ENCODE data around the gene INPP4B.

INPP4B gene

GRCh38 chr4:142406917-142407501 lies 439.1 kb downstream of the INPP4B start:
- no peak overlapping the region for H3K27ac ChIP-seq (ENCODE audit: low read depth, low read length, poor library complexity, severe bottlenecking)
- no peaks in the 10 kb centered on the region for H3F3A ChIP-seq (ENCODE audit: insufficient read depth, low read length)
- no peaks in the 10 kb centered on the region for H3K36me3 ChIP-seq (ENCODE audit: insufficient read depth, low read length)
- H4K20me1 ChIP-seq (ENCODE audit: insufficient read depth, low read length), result no peaks in the 10 kb centered on the region
- no peaks in the 10 kb centered on the region for H3K9me2 ChIP-seq (ENCODE audit: low read depth, low read length)
- no peaks in the 10 kb centered on the region for H3K27me3 ChIP-seq (ENCODE audit: insufficient read depth, low read length)
- H3K4me2 ChIP-seq (ENCODE audit: low read length), result no peak overlapping the region
- H3K9me3 ChIP-seq (ENCODE audit: low read length), result no peaks in the 10 kb centered on the region
- no peak overlapping the region for H3K4me3 ChIP-seq (ENCODE audit: low read depth, low read length, poor library complexity, severe bottlenecking)
- no peak overlapping the region for H3K9ac ChIP-seq (ENCODE audit: low read length)
- TF ChIP-seq CTCF (IDR thresholded peaks at IDR 0.05; ENCODE audit: low read length) (no peak), EZH2 (IDR thresholded peaks at IDR 0.05; ENCODE audit: borderline replicate concordance, low read length) (no peak)
- H2AFZ ChIP-seq (ENCODE audit: low read length), result no peak overlapping the region
- no peaks in the 10 kb centered on the region for H3K4me1 ChIP-seq (ENCODE audit: insufficient read depth, low read length, severe bottlenecking)
- no peaks in the 10 kb centered on the region for H3K79me2 ChIP-seq (ENCODE audit: insufficient read depth, low read length)

GRCh38 chr4:142406499-142406835 lies 439.6 kb downstream of the INPP4B start:
- no peaks in the 10 kb centered on the region for H3F3A ChIP-seq (ENCODE audit: insufficient read depth, low read length)
- no peak overlapping the region for H3K4me3 ChIP-seq (ENCODE audit: low read depth, low read length, poor library complexity, severe bottlenecking)
- no peaks in the 10 kb centered on the region for H3K4me1 ChIP-seq (ENCODE audit: insufficient read depth, low read length, severe bottlenecking)
- no peaks in the 10 kb centered on the region for H3K27me3 ChIP-seq (ENCODE audit: insufficient read depth, low read length)
- TF ChIP-seq EZH2 (IDR thresholded peaks at IDR 0.05; ENCODE audit: borderline replicate concordance, low read length) (no peak), CTCF (IDR thresholded peaks at IDR 0.05; ENCODE audit: low read length) (no peak)
- no peak overlapping the region for H3K27ac ChIP-seq (ENCODE audit: low read depth, low read length, poor library complexity, severe bottlenecking)
- no peaks in the 10 kb centered on the region for H3K9me2 ChIP-seq (ENCODE audit: low read depth, low read length)
- no peak overlapping the region for H2AFZ ChIP-seq (ENCODE audit: low read length)
- H3K4me2 ChIP-seq (ENCODE audit: low read length), result no peak overlapping the region
- no peaks in the 10 kb centered on the region for H4K20me1 ChIP-seq (ENCODE audit: insufficient read depth, low read length)
- no peaks in the 10 kb centered on the region for H3K79me2 ChIP-seq (ENCODE audit: insufficient read depth, low read length)
- no peaks in the 10 kb centered on the region for H3K36me3 ChIP-seq (ENCODE audit: insufficient read depth, low read length)
- H3K9me3 ChIP-seq (ENCODE audit: low read length), result no peaks in the 10 kb centered on the region
- no peak overlapping the region for H3K9ac ChIP-seq (ENCODE audit: low read length)

GRCh38 chr4:142405695-142406498 lies 440.2 kb downstream of the INPP4B start:
- Histone ChIP-seq H3K9me3 (ENCODE audit: low read length) (no peaks in the 10 kb centered on the region), H4K20me1 (ENCODE audit: insufficient read depth, low read length) (no peaks in the 10 kb centered on the region), H3K9me2 (ENCODE audit: low read depth, low read length) (no peaks in the 10 kb centered on the region), H2AFZ (ENCODE audit: low read length) (no peak overlapping the region), H3K79me2 (ENCODE audit: insufficient read depth, low read length) (no peaks in the 10 kb centered on the region), H3K36me3 (ENCODE audit: insufficient read depth, low read length) (no peaks in the 10 kb centered on the region), H3F3A (ENCODE audit: insufficient read depth, low read length) (no peaks in the 10 kb centered on the region), H3K27ac (ENCODE audit: low read depth, low read length, poor library complexity, severe bottlenecking) (no peak overlapping the region), H3K4me3 (ENCODE audit: low read depth, low read length, poor library complexity, severe bottlenecking) (no peak overlapping the region), H3K9ac (ENCODE audit: low read length) (no peak overlapping the region), H3K4me1 (ENCODE audit: insufficient read depth, low read length, severe bottlenecking) (no peaks in the 10 kb centered on the region), H3K4me2 (ENCODE audit: low read length) (no peak overlapping the region), H3K27me3 (ENCODE audit: insufficient read depth, low read length) (no peaks in the 10 kb centered on the region)
- TF ChIP-seq CTCF (IDR thresholded peaks at IDR 0.05; ENCODE audit: low read length), result no peak
- TF ChIP-seq EZH2 (IDR thresholded peaks at IDR 0.05; ENCODE audit: borderline replicate concordance, low read length), result no peak
